GM19240 (cell line): ENCODE results near the gene LRRTM4.
"Not testable (repeated sequence)": the region's sequence is repeated elsewhere in the genome, so short reads cannot be mapped to it uniquely, and the experiment has no call there.

Experiments used
- DNase-seq: peaks from one replicate; pipeline ENCODE4 v3.0.0; 2011; ENCODE audit warnings: low spot score; ENCODE audit not compliant: insufficient read length

LRRTM4 gene

GRCh38 chr2:77087987-77088414 lies 434.2 kb downstream of the LRRTM4 start:
- DNase-seq = no peak

- DNase-seq = no peak
These were observed 435.7 kb downstream of the LRRTM4 start for GRCh38 chr2:77086478-77086877.

- DNase-seq = no peak
These were observed 436.1 kb downstream of the LRRTM4 start for GRCh38 chr2:77086051-77086450.

- DNase-seq = no peak
These were observed 436.6 kb downstream of the LRRTM4 start for GRCh38 chr2:77085561-77085960.

GRCh38 chr2:77081597-77081996 lies 440.6 kb downstream of the LRRTM4 start:
- DNase-seq = no peak

DNA sequence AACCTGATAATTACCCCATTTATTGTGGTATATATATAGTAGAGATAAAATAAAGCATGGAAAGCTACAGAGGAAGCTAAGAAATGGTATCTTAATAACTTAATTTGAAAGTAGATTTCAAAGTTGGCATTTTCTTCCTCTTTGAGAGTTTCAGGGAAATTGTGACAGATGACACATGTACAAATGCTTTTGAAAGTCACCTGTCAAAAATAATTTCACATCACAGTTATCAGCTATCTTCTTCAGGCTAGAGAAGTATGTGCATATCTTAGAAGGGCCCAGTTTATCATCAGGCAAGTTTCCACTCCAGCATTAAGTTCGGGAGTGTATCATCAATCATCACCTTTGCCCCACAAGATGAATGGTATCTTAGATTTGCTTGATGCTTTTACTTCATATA lies 457.9 kb downstream of the LRRTM4 start:
- no peak for DNase-seq

DNA sequence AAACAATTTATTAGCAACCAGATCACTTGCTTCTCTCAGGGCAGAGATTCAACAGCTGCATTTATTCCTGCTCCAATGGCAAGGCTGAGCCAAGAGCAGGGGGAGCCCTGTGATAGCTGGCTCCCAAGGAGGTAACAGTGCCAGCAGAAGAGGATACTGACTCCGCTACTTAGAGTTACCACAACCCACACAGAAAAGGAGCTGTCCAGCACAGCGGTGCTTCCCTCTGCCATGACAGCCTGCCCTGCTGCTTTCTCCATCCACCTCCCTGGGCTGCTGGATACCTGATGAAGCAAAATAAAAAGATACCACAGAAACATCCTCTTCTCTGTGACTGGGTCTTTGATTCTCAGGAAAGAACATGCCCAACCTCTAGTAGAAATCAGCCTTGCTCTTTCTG lies 467.2 kb downstream of the LRRTM4 start:
- DNase-seq = no peak

- DNase-seq = no peak
These were observed 475.8 kb downstream of the LRRTM4 start for GRCh38 chr2:77046339-77046738.

DNA sequence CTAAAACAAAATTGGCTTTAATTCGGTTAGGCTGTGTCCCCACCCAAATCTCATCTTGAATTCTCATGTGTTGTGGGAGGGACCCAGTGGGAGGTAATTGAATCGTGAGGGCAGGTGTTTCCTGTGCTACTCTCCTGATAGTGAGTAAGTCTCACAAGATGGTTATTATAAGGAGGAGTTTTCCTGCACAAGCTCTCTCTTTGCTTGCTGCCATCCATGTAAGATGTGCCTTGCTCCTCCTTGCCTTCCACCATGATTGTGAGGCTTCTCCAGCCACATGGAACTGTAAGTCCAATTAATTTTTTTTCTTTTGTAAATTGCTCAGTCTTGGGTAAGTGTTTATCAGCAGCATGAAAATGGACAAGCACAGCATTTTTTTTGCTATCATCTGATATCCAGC lies 476.7 kb downstream of the LRRTM4 start:
- not testable (repeated sequence) for DNase-seq

- DNase-seq = no peak
These were observed 487.7 kb downstream of the LRRTM4 start for GRCh38 chr2:77034445-77034844.

DNA sequence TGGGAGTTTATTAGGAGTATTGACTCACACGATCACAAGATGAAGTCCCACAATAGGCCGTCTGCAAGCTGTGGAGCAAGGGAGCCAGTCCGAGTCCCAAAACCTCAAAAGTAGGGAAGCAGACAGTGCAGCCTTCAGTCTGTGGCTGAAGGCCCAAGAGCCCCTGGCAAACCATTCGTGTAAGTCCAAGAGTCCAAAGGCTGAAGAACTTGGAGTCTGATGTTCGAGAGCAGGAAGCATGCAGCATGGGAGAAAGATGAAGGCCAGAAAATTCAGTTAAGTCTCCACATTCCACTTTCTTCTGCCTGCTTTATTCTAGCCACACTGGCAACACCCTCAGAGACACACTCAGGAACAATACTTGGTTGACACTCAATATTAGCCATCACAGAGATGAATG lies 492.9 kb downstream of the LRRTM4 start:
- DNase-seq = not testable (repeated sequence)

GRCh38 chr2:77028032-77028600 lies 494.1 kb downstream of the LRRTM4 start:
- no peak for DNase-seq

DNA sequence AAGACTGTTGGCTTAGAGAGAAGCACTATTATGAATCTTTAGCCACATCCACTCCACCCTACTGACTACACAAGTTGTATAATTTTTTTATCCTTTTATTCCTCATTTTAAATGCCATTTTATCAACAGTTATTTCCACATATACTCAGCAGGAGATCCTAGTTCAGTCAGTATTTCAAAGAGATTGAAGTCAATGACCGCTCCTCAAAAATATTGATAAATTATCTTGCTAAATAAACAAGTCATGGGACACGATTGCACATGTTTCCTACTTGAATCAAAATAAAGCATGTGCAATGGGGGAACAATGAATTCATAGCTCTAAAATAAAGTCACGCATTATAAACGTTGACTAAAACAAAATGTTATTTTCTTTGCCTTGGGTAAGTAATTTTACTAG lies 496.5 kb downstream of the LRRTM4 start:
- no peak for DNase-seq

DNA sequence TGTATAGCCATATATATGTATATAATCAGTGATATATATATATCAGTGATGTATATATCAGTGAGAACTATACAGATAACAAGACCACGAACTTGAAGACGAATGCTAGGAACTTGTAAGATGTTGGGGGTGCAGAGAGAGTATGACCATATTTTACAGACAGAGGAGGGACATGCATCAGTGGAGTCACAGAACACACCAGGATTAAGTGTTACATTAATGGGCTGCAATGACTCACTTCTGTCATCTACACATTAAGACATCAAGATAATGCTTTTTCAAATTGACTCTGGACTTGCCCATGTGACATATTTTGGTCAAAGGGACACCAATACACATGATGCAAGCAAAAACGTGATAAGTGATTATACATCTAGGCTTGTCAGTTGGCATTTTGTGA lies 501.0 kb downstream of the LRRTM4 start:
- no peak for DNase-seq

GRCh38 chr2:77018219-77018618 lies 504.0 kb downstream of the LRRTM4 start:
- no peak for DNase-seq

DNA sequence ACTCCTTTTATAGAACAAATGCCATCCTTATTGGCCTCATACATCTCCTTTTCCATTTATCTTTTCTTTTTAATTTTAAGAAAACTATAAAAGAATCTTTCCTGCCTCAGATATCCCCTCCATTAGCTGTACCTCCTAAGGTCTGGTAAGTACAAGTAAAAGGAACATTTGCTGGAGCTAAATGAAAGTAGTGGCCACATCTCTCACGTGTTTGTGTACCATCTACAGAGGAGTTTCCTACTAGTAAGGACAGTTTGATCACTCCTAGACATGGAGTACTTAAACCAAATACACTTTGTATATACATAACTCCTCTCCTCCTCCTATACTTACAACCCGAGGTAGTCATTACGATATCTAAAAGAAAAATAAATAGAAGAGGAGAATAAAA lies 504.8 kb downstream of the LRRTM4 start:
- DNase-seq = no peak

- no peak for DNase-seq
These were observed 505.5 kb downstream of the LRRTM4 start for GRCh38 chr2:77016443-77017354.

GRCh38 chr2:77013953-77014352 lies 508.2 kb downstream of the LRRTM4 start:
- no peak for DNase-seq

DNA sequence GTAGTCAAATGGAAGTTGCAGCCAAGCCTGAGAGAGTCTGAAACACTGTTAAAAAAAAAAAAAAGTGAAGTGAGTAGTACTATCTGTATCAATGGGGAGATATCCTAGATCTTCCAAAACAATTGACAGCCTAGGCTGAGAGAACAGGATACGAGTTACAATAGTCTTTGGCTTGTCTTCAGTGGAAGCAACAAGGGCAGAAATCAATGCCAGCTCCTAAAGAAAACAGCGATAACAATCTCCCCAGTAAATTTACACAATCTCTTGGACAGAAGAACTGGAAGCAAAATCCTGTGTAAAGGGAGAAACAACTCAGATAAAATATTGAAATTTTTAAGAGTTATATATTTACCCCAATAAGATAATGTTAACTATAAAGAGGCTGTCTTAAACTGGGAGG lies 508.7 kb downstream of the LRRTM4 start:
- no peak for DNase-seq

- DNase-seq = no peak
These were observed 512.9 kb downstream of the LRRTM4 start for GRCh38 chr2:77009307-77009706.

- DNase-seq = no peak
These were observed 513.3 kb downstream of the LRRTM4 start for GRCh38 chr2:77008853-77009252.

DNA sequence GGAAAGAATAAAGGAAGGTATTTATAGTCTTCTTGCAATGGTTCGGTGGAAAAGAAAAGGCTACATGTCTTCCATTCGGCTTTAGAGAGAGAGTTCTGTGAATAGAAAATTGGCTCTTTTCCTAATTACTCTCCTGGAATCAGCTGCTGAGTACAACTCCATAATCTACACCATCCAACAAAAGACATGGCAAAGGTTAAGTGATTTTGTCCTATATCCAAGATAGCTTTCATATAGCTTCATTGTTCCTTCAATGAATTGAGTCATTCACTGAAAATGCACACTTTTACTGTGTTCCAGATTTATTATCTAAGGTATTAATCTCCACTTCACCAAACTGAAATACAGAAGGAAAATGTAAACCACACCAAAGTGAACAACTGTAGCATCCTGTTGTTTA lies 514.5 kb downstream of the LRRTM4 start:
- no peak for DNase-seq

- DNase-seq = no peak
These were observed 516.7 kb downstream of the LRRTM4 start for GRCh38 chr2:77005522-77005921.
